ENCODE data around the gene FGF12.

The FGF12 gene

DNA sequence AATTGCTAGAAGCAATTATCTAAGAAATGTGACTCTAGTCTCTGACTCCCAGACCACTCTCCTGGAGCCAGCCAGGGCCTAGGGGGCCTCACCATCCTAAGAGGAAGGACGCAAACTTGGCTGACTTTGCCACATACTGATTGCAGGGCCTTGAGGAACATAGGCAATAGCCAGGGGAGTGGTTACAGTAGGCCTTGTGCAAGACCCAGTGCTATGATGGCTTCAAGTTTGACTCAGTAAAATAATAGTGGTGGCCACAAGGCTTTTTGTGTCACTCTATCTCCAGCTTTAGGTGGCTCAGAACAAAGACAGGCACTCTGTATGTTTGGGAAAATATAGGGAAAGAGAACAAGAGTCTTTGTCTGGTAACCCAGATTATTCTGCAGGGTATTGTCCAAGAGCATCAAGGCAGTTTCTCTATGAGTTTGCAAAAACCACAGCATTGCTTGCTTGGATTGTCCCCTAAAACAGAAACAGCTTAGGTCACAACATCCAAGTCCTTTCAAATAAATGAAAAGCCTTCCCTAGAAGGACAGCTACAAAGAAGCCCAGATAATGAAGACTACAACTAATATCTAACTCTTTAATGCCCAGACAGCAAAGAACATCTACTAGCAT is 634.8 kb downstream of the FGF12 start:
- no peak for DNase-seq (ENCODE audit: low spot score)

DNA sequence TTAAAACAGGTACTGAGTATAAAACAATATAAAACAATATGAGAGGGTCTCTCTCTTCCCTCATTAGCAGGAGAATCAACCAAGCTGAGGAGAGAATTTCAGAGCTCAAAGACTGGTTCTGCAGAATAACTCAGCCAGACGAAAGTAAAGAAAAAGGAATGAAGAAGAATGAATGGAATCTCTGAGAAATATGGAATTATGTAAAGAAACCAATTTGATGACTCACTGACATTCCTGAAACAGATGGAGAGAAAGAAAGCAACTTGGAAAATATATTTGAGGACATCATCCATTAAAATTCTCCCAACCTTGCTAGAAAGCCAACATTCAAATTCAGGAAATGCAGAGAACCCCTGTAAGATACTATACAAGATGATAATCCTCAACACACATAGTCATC is 635.5 kb downstream of the FGF12 start:
- DNase-seq (ENCODE audit: low spot score): no peak

DNA sequence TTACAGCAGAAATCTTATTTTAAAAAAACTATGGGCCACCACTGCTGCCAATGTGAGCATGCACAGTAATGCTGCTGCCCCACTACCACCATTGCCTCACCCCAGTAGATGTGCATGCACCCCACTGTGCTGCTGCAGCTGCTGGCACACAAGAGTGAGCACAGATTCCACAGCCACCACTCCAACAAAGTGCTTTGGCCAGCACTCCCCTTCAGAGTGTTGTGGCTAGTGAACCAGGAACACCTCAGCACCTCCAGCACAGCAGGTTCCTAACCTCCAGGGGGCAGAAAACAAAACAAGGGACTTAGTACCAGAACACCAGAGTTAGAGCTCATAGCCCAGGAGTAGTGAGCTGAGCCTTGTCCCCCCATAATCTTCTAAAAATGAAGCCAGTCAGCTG is 636.8 kb downstream of the FGF12 start:
- no peak for DNase-seq (ENCODE audit: low spot score)

Measured in hematopoietic multipotent progenitor cell treated with erythropoietin and hydrocortisone succinate and interleukin-3 and kit ligand, for 17 days (in vitro differentiated cells).